NCI-H82 (cell line): ENCODE results near the gene ZNF592.
A peak's percentile ranks its signal among the peaks of the same experiment; 100 is the strongest.

ENCODE experiments used
- DNase-seq: peaks from one replicate; lab custom pipeline; 2025; lab: John Stamatoyannopoulos, UW

The ZNF592 gene

DNA sequence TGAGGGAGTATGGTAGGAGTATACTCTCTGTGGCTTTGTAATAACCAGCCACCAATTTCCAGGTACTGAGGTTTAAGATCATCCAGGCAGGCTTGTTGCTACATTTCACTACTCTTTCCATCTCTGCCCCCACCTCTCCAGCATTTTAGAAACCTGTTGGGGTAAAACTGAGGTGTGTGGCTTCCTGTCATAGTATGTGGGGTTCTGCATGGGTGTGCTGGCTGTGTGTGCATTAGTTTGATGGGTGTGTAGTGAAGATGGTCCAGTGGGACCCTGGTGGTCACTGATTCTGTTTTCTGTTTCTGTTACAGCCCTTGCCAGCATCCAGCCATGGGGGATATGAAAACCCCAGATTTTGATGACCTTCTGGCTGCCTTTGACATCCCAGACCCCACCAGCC, 34.0 kb downstream of the ZNF592 start:
- DNase-seq = no peak

DNA sequence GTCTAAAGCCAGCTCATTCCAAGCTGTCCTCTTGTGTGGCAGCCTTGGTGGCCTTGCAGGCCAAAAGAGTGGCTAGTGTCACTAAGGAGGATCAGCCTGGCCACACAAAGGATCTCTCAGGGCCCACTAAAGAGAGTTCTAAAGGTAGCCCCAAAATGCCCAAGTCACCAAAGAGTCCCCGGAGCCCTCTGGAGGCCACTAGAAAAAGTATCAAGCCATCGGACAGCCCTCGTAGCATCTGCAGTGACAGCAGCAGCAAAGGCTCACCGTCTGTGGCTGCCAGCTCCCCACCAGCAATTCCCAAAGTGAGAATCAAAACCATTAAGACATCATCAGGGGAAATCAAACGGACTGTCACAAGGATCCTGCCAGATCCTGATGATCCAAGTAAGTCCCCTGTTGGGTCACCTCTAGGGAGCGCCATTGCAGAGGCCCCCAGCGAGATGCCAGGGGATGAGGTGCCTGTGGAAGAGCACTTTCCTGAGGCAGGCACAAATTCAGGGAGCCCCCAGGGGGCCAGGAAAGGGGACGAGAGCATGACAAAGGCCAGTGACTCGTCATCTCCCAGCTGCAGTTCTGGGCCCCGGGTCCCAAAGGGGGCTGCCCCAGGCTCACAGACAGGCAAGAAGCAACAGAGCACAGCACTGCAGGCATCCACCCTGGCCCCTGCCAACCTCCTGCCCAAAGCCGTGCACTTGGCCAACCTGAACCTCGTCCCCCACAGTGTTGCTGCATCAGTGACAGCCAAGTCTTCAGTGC, 35.3 kb downstream of the ZNF592 start:
- no peak for DNase-seq

DNA sequence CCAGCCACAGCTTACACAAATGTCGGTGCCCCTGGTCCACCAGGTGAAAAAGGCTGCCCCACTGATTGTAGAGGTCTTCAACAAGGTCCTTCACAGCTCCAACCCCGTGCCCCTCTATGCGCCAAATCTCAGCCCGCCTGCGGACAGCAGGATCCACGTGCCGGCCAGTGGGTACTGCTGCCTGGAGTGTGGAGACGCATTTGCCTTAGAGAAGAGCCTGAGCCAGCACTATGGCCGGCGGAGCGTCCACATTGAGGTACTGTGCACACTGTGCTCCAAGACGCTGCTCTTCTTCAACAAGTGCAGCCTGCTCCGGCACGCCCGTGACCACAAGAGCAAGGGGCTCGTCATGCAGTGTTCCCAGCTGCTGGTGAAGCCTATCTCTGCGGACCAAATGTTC, 35.9 kb downstream of the ZNF592 start:
- no peak for DNase-seq

DNA sequence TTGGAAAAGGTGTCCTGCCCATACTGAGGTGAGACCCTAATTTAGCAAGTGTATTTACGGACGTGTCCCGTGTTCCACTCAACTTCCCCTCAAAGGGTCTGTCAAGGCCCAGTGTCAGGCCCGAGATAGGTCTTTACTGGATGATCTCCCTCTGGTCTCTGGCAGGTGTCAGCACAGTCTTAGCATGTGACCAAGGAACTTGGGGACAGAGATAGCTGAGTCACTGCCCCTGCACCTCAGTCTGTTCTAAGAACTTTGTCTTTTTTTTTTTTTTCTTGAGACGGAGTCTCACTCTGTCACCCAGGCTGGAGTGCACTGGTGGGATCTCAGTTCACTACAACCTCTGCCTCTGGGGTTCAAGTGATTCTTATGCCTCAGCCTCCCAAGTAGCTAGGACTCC, 36.7 kb downstream of the ZNF592 start:
- DNase-seq = no peak

DNA sequence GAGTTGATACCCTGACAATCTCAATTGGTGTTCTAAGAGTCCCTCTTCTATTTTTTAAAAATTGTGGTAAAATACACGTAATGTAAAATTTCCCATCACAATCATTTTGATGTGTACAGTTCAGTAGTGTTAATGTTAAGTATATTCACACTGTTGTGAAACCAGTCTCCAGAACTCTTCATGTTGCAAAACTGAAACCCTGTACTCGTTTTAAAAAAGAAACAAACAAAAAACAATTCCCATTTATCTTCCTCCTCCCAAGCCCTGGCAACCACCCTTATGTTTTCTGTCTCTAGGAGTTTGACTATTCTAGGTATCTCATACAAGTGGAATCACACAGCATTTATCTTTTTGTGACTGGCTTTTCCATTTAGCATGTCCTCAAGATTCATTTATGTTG, 40.1 kb downstream of the ZNF592 start:
- no peak for DNase-seq

DNA sequence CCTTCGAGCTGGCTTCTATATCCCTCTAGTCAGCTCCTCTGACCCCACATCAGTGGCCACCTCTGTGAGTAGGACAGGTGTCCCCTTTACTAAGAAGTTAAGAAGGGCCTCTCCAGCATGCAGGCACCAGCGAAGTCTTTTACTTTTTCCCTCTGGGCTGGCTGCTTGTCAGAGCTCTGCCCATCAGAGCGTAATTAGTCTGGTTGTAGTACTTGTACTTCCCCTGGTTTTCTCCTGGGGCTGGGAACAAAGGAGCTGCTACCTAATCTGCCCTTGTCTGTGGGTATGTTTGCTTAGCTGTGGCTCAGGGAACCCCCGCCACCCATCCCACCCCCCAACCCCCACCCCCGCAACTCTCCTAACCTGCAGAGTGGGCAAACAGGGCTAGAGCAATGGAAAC, 41.4 kb downstream of the ZNF592 start:
- DNase-seq = no peak

DNA sequence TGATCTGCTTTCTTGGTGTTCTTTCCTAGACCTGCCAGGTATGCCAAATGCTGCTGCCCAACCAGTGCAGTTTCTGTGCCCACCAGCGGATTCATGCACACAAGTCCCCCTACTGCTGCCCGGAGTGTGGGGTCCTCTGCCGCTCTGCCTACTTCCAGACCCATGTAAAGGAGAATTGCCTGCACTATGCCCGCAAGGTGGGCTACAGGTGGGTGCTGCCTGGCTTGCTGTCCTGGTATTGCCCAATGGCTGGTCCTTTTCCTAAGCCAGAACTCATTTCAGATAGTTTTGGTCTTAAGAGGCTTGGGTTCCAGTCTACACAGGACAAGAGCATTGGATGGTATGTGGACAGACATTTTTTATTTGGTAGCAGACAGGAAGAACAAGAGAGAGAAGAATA, 42.3 kb downstream of the ZNF592 start:
- DNase-seq = no peak

DNA sequence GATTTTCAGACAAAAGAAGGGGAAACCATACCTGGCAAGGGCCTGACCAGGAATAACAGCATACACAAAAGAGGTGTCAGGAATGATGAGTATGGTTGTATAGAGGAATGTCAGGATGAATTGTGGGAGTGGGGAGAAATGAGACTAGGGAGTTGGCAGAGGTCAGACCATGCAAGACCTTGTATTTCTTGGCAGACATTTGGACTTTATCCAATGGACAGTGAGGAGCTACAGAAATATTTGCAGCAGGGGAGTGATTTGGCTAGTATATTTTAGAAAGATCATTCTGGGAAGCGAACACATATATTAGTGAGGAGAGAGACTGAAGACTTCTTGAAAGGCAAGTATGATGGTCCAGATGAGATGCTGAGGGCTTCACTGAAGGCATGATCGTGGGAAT, 43.4 kb downstream of the ZNF592 start:
- no peak for DNase-seq

DNA sequence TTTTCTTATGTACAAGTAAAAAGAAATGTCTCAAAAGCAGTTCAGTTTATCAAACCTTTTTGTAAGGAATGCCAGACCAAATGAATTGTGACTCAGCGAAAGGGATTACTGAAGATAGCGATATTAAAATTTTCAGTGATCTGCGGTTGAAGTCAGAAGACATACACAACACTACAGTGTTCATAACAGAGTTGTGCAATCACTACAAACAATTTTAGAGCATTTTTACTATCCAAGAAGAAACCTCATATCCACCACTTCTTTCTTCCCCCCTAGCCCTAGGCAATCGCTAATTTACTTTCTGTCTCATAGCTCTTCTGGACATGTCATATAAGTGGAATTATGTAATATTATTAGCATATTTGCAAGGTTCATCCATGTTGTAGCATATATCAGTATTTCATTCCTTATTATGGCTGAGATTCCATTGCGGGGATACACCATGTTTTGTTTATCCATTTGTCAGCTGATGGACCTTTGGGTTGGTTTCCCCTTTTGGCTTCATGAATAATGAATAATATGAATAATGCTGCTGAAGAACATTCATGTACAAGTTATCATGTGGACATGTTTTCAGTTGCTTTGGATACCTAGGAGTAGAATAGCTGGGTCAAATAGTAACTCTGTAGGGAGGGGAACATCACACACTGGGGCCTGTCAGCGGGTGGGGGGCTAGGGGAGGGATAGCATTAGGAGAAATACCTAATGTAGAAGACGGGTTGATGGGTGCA, 45.2 kb downstream of the ZNF592 start:
- no peak for DNase-seq

DNA sequence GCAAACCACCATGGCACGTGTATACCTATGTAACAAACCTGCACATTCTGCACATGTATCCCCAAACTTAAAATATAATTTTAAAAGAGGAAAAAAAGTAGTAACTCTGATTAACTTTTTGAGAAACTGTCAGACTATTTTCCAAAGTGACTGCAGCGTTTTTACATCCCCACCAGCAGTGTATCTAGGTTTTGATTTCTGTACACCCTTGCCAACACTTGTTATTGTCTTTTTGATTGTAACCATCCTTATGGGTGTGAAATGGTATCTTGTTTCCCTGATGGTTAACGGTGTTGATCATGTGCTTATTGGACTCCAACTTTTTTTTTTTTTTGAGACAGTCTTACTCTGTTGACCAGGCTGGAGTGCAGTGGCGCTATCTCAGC, 45.8 kb downstream of the ZNF592 start:
- no peak for DNase-seq

DNA sequence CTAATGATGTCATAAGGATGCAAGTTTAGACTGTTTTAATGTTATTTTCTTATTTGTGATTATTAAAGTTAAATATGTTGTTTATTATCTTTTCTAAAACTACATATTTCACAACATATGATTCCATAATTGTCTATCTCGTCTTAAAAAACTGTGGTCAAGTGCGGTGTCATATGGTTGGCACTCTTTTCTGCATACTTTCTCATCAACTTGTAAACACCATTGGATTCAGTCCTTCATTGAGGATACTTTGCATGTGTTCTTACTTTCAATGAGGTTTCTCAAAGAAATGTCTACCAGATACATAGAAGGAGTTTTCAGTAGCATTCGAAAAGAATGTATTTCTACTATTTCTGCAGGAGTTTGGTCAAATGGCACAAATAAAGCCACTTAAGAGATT, 46.8 kb downstream of the ZNF592 start:
- DNase-seq = no peak

DNA sequence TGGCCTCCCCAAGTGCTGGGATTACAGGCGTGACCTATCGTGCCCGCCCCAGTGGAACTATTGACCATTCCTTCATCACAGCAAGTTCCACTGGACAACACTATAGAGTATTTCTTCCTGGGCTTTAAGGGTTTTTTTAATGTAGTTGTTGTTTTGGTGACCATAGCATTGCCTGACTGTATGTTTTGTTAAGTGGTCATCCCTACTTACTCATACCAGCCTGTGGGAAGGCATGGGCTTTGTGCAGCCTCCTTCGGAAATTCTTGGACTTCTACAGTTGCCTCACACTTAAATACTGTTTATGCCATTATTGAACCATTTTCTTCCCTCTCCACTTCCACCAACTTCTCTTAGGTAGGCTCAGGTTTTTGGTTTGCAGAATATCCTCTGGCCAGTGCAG, 48.8 kb downstream of the ZNF592 start:
- DNase-seq = no peak

DNA sequence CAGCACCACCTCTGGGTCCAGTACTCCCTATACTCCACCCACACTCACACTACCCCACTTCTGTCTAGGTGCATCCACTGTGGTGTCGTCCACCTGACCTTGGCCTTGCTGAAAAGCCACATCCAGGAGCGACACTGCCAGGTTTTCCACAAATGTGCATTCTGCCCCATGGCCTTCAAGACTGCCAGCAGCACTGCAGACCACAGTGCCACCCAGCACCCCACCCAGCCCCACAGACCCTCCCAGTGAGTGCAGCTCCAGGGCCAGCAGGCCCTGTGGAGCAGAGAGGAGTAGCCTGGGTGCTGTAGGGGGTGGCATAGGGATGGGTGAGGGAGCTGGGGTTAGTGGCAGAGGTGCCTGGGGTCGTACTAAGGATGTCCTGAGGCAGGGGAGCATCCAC, 49.4 kb downstream of the ZNF592 start:
- DNase-seq = no peak

DNA sequence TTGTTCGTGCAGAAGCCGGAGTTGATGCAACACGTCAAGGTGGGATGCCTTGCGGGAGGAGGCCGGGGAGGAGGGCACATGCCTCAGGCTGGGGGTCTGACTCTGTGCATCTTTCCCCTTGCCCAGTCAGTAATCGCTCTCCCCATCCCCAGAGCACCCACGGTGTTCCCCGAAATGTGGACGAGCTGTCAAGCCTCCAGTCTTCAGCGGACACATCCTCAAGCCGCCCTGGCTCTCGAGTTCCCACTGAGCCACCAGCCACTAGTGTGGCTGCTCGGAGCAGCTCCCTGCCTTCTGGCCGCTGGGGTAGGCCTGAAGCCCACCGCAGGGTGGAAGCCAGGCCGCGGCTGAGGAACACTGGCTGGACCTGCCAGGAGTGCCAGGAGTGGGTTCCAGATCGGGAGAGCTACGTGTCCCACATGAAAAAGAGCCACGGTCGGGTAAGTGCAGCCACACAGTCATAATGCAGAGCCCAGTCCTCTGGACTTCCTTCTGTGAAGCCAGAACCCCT, 50.1 kb downstream of the ZNF592 start:
- no peak for DNase-seq

DNA sequence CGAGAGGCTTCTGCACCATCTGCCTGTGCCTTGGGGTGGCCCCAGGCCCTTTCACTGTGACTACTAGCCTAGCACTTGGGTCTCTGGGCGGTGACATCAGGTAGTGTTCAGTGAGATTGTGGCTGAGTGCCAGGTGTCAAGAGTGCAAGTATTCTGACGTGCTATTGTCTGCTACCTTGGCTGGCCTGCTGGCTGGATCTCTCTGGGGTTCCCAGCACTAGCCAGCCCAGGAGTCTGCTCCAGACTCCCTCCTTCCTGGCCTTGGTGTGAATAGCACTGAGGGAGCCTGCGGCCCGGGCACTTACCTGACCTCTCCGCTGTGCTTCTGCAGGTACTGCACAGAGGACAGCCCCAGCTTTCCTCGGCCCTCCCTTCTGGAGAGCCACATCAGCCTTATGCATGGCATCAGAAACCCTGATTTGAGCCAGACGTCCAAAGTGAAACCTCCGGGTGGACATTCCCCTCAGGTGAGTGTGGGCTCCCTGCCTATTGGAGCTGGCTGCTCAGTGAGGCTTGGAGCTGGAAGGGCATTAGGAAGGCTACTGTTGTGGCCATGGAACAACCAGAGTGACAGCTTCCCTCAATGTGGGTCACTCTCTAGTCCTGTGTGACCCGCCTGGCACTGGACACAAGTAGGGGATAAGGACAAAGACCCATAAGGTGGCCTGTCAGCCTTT, 51.3 kb downstream of the ZNF592 start:
- DNase-seq = no peak

DNA sequence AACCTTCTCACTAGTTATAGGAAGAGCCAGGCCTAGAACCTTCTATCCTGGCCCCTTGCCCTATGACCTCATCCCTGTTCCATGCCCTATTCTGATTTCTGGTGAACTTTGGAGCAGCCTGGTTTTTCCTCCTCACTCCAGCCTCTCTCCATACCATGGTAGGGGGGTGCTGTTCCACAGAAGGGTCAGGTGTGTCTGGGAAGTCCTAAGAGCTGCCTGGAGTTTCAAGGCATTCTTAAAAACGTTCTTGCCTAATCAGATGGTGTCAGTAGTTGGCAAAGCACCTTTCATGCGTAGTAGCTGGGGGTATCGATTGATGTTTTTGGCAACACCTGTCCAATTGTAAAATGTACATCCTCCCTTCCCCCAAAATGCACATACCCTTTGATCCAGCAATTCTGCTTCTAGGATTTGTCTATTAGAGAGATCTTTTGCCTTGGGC, 52.0 kb downstream of the ZNF592 start:
- no peak for DNase-seq

DNA sequence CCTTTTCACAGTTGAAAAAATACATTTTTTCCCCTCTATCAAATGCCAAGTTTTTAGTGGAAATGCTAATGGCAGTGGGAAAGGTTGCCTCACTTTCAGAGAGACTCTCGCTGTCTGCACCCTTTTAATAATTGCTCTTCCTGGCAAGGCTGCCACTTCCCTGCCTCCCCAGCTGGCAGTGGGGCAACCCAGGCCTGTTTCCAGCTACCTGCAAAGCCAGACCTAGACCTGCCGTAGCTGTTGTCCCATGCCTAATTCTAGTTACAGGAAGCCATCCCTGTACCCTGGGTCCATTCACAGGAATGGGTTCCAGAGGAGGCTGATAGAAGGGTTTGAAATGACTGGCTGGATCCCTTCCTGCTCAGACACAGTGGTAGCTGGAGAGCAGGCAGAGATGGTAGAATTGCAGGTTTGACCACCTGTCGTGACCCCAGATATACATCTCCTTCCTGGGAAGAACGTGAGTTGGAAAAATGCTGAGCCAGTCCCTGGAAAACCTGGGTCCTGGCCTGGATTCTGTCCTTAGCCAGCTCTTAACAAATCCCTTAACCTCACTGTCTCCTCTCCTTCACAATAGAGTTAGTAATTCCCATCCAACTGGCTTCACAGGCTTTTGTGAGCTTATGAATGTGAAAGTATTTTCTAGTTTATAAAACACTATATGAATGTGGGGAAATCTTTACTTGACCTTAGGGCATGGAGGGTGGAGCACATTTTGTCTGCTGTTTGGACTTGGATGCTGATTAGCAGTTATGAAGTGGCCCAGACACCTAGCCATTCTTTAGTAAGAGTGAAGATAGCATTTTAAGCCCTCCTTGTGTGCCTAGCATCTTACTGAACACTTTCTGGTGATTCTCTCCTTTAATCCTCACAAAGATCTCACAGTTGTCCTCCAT, 55.9 kb downstream of the ZNF592 start:
- no peak for DNase-seq

DNA sequence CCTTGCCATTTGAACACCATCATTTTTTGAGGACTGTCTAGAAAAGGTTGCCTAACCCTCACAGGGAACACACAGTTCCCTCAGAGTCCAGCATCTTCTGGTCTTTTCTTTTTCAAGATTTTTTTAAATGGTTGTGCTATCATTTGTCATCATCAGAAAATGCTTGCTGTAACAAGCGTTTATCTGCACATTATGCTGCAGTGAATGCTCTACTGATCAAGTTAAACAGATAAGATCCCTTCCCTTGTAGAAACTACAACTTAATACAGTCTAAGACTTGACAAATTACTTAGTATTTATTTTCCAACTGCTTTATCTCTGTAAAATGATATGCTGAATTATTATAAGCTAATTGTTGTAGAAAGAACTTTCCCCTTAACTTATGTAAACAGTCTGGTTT, 56.8 kb downstream of the ZNF592 start:
- no peak for DNase-seq

DNA sequence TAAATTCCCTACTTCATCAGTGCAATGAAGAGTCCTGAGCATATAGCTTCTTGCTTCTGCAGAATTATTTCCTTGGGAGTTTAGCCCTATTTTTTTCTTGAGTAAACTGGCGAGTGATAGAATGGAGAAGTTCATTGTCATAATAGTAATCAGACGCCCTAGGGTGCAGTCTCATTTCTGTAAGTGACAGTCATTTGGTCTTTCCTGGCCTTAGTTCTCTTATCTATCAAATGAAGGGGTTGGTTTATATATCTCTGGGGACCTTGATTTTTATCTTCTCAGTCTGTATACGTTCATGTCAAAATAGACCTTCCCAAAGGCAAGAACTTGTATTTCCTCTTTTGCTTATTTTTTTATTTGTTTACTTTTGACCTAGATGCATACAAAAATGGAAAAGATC, 58.8 kb downstream of the ZNF592 start:
- DNase-seq = no peak

DNA sequence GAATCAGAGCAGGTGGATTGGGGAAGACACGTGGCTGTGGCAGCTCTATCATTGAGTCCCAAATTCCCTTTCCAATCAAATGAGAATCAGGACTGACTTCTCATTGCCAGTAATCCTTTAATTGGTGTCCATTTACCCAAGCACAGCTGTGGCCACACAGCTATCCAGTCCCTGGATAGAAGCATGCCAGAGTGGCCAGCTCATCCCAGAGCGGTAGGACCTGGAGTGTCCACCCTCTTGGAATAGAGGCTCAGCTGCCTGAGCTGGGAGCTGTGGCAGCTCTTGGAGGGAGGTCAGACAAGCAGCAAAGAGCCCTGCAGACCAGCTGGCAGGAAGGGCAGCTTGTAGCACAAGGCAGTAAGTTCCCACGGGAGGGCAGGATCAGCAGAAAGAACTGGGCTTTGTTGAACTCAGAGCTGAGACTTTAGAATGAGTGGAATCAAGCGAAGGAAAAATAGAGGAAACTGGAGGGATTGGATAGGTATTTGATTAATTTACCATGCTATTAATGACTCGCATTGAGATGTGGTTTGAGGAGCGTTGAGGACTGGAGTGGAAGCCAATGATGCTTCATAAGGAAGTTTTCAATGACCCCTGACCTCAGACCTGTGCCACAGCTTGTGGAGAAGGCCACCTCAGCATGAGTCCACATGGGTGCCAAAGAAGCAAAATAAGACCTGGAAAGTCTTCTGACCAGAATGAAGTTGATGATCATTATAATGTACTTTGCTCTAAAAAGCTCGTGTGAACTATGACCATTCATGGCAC, 61.9 kb downstream of the ZNF592 start:
- DNase-seq = peak; percentile 40

DNA sequence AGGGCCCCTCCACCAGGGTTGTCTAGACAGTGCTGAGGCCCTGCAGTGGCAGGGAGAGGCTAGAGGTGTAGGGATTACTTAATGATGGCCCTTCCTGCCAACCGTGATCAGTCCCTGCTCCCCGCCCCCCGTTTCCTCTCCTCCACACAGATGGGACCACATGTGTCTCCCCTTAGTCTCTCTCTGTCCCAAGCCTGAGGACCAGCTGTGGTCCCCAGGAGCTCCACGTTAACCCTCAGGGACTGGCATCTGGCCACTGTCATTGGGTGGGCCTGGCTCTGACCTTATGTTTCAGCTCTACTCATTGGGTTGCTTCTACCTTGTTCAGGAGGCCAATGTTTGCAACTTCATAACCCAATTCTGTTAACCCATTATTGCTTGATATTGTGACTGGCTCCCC, 62.8 kb downstream of the ZNF592 start:
- no peak for DNase-seq
